Measurements from ENCODE around the gene MFN2. TPM values are rescaled to one million over a fixed set of nuclear protein-coding genes. Genes with fewer than 3 reads are reported as not detected.
A peak's percentile ranks its signal among the peaks of the same experiment; 100 is the strongest.

MFN2 gene
- total RNA-seq, 1 experiment from 2014 or later = 85.8 TPM

DNA sequence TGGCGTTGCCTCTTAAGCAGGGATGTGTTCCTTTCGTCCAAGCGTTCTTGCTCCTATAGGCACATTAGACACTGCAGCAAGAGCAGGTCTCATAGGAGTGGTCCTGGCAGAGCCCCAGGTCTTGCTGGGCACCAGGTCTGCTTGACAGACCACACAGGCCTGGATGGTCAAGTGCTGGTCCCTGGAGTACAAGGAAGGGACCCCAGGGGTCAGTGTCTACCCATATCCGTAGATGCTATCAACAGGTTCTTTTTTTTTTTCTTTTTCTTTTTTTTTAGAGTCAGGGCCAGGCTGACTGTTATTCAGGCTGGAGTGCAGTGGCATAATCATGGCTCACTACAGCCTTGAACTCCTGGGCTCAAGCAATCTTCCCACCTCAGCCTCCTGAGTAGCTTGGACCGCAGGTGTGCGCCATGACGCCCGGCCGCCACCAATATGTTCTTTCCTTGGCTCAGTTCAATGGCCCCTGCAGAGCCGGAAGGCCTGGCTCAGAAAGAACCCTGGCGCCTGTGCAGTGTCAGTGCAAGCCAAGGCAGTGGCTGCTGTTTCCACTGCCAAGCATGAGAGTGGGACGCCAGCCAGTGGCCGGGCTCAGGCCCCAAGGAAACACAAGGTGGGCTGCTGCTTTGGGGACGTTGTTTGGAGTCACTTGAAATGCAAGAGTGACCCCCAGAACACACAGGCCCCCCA is 72.9 kb downstream of the MFN2 start:
- no peak overlapping the region for H3K4me3 ChIP-seq (ENCODE audit: insufficient read depth, low read depth, low read length)
- no peaks in the 10 kb centered on the region; the same call in 1 of the 2 replicates for H3K27me3 ChIP-seq (ENCODE audit: control insufficient read depth, insufficient read depth, low read length)
- peak; percentile 73 for DNase-seq
- no peaks in the 10 kb centered on the region for H3K36me3 ChIP-seq (replicated peaks; ENCODE audit: control insufficient read depth, insufficient read depth, low read length)

DNA sequence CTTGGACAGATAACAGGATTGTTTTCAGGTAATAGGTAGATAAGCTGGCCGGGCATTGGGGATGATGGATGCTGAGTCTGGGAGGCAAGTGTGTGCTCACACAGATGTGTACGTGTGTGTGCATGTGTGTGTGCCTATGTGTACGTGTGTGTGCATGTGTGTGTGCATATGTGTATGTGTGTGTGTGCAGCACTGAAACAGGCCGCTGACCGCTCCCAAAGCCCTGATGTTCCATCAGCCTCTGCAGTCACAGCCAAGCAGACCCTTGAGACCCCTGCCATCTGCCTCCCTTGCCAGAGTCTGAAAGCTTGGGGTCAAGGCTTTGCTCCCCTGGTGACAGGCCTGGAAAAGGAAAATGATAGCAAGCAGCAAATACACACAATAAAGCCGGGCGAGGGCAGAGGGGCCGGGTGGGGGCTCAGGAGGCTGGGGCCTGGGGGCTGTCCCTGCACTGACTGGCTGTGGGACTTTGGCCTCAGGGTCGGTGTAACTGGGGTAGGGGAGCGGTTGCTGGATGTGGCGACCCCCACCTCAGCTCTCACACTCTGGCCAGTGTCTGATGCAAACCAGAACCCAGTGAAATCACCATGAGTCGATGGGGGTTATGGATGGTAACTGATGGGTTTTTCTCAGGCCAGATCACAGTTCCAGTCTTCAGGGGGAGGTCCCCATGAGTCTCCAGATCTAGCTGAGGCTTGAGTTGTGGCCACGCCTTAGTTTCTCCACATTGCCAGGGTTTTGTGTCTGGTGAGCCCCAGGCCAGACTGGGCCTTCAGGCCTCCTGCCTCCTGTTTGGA is 73.7 kb downstream of the MFN2 start:
- Histone ChIP-seq H3K36me3 (replicated peaks; ENCODE audit: control insufficient read depth, insufficient read depth, low read length) (no peaks in the 10 kb centered on the region), H3K4me3 (ENCODE audit: insufficient read depth, low read depth, low read length) (no peak overlapping the region), H3K27me3 (ENCODE audit: control insufficient read depth, insufficient read depth, low read length) (no peaks in the 10 kb centered on the region; the same call in 1 of the 2 replicates)
- DNase-seq = no peak

DNA sequence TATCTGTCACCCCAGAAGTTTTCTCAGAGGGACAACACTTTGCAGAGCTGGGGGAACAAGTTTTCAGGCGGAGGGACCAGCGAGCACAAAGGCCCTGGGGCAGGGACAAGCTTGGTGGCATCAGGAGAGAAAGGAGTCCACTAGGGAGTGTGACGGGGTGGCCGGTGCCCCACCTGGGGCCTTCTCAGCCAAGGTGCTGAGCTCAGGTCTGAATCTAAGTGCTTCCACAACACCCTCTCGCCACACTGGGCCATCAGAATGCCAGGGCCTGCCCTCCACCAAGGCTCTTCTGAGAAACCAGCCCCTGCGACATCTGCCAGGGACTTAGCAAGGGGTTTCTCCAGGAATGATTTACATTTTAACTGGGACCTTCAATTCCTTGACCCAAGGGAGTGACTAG is 75.0 kb downstream of the MFN2 start:
- Histone ChIP-seq H3K4me3 (ENCODE audit: insufficient read depth, low read depth, low read length) (no peak overlapping the region), H3K27me3 (ENCODE audit: control insufficient read depth, insufficient read depth, low read length) (no peaks in the 10 kb centered on the region; the same call in 1 of the 2 replicates), H3K36me3 (replicated peaks; ENCODE audit: control insufficient read depth, insufficient read depth, low read length) (no peaks in the 10 kb centered on the region)
- no peak for DNase-seq

- no peak overlapping the region for H3K4me3 ChIP-seq (ENCODE audit: insufficient read depth, low read depth, low read length)
Observed at GRCh38 chr1:12056331-12056841, 76.1 kb downstream of the MFN2 start.

DNA sequence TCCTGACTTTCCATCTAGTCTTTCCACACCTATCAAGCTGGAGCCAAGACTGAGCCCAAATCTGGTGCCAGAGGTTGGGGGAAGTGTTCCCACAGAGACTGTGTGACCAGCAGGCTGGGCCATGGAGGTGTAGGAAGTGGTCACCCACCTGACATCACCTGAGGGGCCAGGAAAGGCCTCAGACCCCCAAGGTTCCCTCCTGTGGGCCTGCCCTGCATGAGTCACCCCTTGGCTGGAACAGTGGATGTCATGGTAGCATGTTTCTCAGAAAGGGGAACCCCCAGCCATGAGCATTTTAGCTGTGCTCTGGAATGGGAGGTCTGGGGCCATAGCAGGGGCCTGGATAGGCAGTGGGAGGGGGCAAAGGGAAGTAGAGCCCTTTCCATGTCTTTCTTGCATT is 77.1 kb downstream of the MFN2 start:
- Histone ChIP-seq H3K36me3 (replicated peaks; ENCODE audit: control insufficient read depth, insufficient read depth, low read length) (no peaks in the 10 kb centered on the region), H3K4me3 (ENCODE audit: insufficient read depth, low read depth, low read length) (no peak overlapping the region), H3K27me3 (ENCODE audit: control insufficient read depth, insufficient read depth, low read length) (no peaks in the 10 kb centered on the region; the same call in 1 of the 2 replicates)
- DNase-seq = no peak

More at GRCh38 chr1:12056331-12056841, 76.1 kb downstream of the MFN2 start:
- no peak for DNase-seq
- Histone ChIP-seq H3K36me3 (replicated peaks; ENCODE audit: control insufficient read depth, insufficient read depth, low read length) (no peaks in the 10 kb centered on the region), H3K27me3 (ENCODE audit: control insufficient read depth, insufficient read depth, low read length) (no peaks in the 10 kb centered on the region; the same call in 1 of the 2 replicates)

DNA sequence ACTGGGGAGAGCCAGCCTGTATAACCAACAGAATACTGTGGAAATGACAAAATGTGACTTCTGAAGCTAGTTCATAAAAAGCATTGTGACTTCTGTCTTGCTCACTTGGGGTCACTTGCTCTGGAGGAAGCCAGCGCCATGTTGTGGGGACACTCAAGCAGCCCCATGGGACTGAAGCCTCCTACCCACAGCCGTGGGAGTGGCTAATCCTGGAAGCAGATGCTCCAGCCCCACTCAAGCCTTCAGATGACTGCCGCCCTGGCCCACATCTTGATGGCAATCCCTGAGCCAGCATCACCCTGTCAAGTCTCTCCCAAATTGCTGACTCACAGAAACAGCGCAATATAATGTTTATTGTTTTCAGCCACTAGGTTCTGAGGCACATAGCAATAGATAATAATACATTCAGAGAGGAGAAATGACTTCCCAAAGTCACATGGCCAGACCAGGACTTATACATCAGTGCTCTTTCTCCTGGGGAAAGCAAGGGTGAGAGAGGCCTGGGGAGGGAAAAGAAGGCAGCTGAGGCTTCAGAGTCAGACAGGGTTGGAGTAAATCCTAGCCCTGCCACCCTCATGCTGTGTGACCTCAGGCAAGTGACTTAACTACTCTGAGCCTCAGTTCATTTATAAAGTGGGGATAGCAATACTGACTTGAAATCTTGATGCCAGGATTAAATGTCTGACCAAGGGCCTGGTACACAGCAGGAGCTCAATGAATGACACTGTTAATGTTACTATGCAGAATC is 77.9 kb downstream of the MFN2 start:
- peaks cover 5% of the 10 kb centered on the region for H3K27me3 ChIP-seq (ENCODE audit: control insufficient read depth, insufficient read depth, low read length)

DNA sequence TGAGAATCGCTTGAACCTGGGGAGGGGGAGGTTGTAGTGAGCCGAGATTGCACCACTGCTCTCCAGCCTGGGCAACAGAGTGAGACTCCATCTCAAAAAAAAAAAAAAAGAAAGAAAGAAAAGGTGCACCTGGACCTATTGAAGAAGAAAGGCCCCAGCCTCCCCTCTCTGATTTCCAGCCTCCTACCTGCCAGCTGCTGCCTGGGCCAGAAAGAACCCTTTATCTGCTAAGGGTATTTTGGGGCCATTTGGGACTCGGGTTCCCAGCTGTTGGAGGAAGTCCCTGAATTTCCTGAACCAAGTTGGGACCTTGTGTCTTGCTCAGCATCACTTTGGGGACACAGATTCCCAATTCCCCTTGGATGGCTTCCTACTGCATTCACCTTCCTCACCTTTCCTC is 79.0 kb downstream of the MFN2 start:
- Histone ChIP-seq H3K27me3 (ENCODE audit: control insufficient read depth, insufficient read depth, low read length) (peaks cover 16% of the 10 kb centered on the region), H3K4me3 (ENCODE audit: insufficient read depth, low read depth, low read length) (no peak overlapping the region), H3K36me3 (replicated peaks; ENCODE audit: control insufficient read depth, insufficient read depth, low read length) (no peaks in the 10 kb centered on the region)
- DNase-seq = no peak

More for the DNA sequence above, 77.9 kb downstream of the MFN2 start:
- no peak for DNase-seq
- Histone ChIP-seq H3K4me3 (ENCODE audit: insufficient read depth, low read depth, low read length) (no peak overlapping the region), H3K36me3 (replicated peaks; ENCODE audit: control insufficient read depth, insufficient read depth, low read length) (no peaks in the 10 kb centered on the region)

GRCh38 chr1:12059722-12060464 is 79.6 kb downstream of the MFN2 start:
- no peak for DNase-seq
- H3K4me3 ChIP-seq (ENCODE audit: insufficient read depth, low read depth, low read length) = no peak overlapping the region
- peaks cover 21% of the 10 kb centered on the region for H3K27me3 ChIP-seq (ENCODE audit: control insufficient read depth, insufficient read depth, low read length)
- H3K36me3 ChIP-seq (replicated peaks; ENCODE audit: control insufficient read depth, insufficient read depth, low read length) = no peaks in the 10 kb centered on the region

DNA sequence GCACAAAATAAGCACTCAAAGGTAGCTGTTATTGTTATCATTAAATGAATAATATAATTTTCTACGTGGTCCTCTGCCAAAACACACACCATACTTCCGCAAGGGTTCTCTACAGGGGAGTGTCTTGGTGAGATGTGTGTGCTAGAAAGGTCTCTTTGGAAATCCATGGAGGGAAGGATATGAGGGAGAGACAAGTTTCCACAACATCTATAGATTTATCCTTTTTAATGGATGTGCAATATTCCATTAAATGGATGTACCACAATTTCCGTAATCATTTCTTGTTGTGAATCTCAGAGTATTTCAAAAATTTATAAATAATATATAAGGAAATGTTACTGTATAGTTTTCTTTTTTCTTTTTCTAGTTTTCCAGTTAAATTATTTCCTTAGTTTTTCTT is 80.3 kb downstream of the MFN2 start:
- no peak overlapping the region for H3K4me3 ChIP-seq (ENCODE audit: insufficient read depth, low read depth, low read length)
- DNase-seq = no peak
- no peaks in the 10 kb centered on the region for H3K36me3 ChIP-seq (replicated peaks; ENCODE audit: control insufficient read depth, insufficient read depth, low read length)
- peaks cover 21% of the 10 kb centered on the region for H3K27me3 ChIP-seq (ENCODE audit: control insufficient read depth, insufficient read depth, low read length)

Other genes starting within 250 kb of the MFN2 start
- 162 and 166 TPM in 2 replicates for gene AGTRAP, start 244.3 kb upstream of the MFN2 start, total RNA-seq (2014; rRNA removed; shearing (Covaris generic))
- gene C1orf167, start 218.3 kb upstream of the MFN2 start, total RNA-seq (2014; rRNA removed; shearing (Covaris generic)) = 0.28 and 1.5 TPM in 2 replicates
- 18.9 and 19.5 TPM in 2 replicates for gene MTHFR, start 174.5 kb upstream of the MFN2 start, total RNA-seq (2014; rRNA removed; shearing (Covaris generic))
- 14.0 and 22.9 TPM in 2 replicates for gene CLCN6, start 174.3 kb upstream of the MFN2 start, total RNA-seq (2014; rRNA removed; shearing (Covaris generic))
- gene NPPA, start 132.7 kb upstream of the MFN2 start, total RNA-seq (2014; rRNA removed; shearing (Covaris generic)) = 0.85 TPM in 1 of 2 replicates, not detected in the other
- gene NPPB, start 121.5 kb upstream of the MFN2 start, total RNA-seq (2014; rRNA removed; shearing (Covaris generic)) = 1.5 and 20.3 TPM in 2 replicates
- 105 and 113 TPM in 2 replicates for gene KIAA2013, start 54.0 kb upstream of the MFN2 start, total RNA-seq (2014; rRNA removed; shearing (Covaris generic))
- gene PLOD1, start 45.7 kb upstream of the MFN2 start, total RNA-seq (2014; rRNA removed; shearing (Covaris generic)) = 90.7 and 103 TPM in 2 replicates
- 165 and 172 TPM in 2 replicates for gene MIIP, start 39.1 kb downstream of the MFN2 start, total RNA-seq (2014; rRNA removed; shearing (Covaris generic))
- gene TNFRSF8, start 82.9 kb downstream of the MFN2 start, total RNA-seq (2014; rRNA removed; shearing (Covaris generic)) = 14.6 and 16.0 TPM in 2 replicates
- 1.3 and 2.4 TPM in 2 replicates for gene TNFRSF1B, start 186.5 kb downstream of the MFN2 start, total RNA-seq (2014; rRNA removed; shearing (Covaris generic))
- gene VPS13D, start 249.6 kb downstream of the MFN2 start, total RNA-seq (2014; rRNA removed; shearing (Covaris generic)) = 13.1 and 23.7 TPM in 2 replicates